NOMO-1 treated with dmso at 0.1 percent for 144 hours (cell line): ENCODE data around the gene PFKFB3.
"Not testable (repeated sequence)": the region's sequence is repeated elsewhere in the genome, so short reads cannot be mapped to it uniquely, and the experiment has no call there.

ENCODE experiments used
- DNase-seq: peaks from one replicate; lab custom pipeline; 2025; ENCODE audit not compliant: unreplicated experiment; lab: John Stamatoyannopoulos, UW

Gene PFKFB3

DNA sequence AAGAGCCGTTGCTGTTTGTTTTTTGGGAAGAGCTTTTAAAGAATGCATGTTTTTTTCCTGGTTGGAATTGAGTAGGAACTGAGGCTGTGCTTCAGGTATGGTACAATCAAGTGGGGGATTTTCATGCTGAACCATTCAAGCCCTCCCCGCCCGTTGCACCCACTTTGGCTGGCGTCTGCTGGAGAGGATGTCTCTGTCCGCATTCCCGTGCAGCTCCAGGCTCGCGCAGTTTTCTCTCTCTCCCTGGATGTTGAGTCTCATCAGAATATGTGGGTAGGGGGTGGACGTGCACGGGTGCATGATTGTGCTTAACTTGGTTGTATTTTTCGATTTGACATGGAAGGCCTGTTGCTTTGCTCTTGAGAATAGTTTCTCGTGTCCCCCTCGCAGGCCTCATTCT lies 31.6 kb downstream of the PFKFB3 start:
- no peak for DNase-seq

DNA sequence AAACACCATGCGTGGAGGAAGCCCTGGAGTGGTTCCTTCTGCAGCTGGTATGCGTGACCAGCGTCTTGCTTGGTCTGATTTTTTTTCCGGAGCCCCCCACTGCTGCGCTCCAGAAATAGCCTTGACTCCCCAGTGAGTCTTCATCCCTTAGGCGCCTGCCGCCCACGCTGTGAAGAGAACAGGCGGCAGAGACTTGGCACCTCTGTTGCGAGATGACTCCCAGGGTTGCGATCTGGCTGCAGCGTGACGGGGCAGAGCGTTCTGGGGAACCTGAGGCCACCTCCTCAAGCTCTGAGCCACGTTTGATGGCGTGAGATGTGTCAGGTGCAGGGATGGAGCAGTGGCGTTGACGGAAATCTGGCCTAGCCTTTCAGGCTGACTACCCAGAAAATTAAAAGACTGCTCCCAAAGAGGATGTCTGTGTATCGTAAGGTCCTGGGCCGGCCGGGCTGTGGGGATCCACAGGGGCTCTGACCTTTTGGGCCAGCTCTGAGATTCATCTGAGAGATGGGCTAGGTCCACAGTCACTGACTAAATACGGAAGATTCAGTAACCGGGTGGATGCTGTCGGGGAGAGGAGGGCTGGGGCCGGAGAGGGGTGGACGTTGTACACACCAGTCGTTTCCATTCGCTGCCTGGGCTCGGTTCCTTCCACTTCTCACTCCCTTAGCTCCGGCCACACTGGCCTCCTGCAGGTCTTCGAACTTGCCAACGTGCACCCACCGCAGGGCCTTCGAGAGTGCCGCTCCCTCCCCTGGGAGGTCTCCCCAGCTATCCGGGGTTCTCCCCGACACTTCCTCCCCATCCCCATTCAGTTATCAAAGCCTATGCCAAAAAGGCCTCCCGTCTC lies 33.8 kb downstream of the PFKFB3 start:
- no peak for DNase-seq

DNA sequence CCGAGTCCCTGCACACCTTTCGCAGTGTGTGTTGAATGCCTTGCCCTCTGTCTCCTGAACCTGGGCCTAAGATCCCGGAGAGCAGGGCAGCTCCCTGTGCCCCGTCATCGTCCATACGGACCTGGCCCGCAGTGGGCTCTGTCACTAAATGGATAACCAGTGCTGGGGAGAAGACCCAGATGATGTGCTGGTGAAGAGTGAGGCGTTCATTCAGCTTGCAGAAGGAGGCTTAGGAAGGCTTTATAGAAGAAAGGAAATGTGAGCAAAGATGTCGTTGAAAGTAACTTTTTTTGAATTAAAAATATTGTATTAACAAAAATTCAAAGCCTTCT lies 34.4 kb downstream of the PFKFB3 start:
- DNase-seq, result no peak

DNA sequence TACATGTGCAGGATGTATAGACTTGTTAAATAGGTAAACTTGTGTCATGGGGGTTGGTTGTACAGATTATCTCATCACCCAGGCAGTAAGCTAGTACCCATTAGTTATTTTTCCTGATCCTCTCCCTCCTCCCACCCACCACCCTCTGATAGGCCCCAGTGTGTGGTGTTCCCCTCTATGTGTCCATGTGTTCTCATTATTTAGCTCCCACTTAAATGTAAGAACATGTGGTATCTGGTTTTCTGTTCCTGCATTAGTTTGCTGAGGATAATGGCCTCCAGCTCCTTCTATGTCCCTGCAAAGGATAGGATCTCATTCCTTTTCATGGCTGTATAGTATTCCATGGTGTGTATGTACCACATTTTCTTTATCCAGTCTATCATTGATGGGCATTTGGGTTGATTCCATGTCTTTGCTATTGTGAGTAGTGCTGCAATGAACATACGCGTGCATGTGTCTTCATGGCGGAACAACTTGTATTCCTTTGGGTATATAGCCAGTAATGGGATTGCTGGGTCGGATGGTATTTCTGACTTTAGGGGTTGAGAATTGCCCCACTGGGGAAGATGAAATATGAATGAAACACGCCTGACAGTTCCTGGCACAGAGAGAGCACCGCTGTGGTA lies 36.0 kb downstream of the PFKFB3 start:
- DNase-seq, result not testable (repeated sequence)

DNA sequence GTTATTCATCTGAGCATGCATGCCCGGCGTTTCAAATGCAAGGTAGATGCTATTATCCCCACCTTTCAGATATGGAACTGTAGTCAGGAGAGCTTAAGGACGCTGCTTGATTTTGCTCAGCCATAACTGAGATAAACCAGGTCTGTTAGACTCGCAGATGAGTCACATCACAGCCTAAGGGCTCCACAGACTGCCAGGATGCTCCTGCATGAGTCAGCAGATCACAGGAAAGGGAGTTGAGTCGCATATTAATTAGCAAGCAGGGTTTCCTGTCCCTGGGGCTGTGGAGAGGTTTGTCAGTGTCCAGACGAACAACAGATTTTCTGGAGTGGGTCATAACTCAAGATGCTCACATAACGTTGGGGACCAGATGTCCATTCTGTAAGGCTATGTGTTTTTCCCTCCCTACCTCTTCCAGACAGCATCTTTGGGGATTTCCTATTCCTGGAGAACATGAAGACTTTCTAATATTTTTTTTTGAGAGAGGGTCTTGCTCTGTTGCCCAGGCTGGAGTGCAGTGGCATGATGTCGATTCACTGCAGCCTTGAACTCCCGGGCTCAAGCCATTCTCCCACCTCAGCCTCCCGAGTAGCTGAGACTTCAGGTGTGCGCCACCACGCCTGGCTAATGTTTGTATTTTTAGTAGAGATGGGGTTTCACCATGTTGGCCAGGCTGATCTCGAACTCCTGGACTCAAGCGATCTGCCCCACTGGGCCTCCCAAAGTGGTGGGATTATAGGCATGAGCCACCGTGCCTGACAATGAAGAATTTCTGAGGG lies 36.7 kb downstream of the PFKFB3 start:
- peak; percentile 34 for DNase-seq

DNA sequence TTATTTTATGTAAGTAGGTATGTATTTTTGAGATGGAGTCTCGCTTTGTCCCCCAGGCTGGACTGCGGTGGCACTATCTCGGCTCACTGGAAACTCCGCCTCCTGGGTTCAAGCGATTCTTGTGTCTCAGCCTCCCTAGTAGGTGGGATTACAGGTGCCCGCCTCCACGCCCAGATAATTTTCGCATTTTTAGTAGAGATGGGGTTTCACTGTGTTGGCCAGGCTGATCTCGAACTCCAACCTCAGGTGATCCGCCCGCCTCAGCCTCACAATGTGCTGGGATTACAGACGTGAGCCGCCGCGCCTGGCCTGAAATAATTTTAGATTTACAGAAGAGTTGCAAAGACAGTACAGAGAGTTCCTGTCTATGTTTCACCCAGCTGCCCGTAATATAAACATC lies 37.5 kb downstream of the PFKFB3 start:
- no peak for DNase-seq

DNA sequence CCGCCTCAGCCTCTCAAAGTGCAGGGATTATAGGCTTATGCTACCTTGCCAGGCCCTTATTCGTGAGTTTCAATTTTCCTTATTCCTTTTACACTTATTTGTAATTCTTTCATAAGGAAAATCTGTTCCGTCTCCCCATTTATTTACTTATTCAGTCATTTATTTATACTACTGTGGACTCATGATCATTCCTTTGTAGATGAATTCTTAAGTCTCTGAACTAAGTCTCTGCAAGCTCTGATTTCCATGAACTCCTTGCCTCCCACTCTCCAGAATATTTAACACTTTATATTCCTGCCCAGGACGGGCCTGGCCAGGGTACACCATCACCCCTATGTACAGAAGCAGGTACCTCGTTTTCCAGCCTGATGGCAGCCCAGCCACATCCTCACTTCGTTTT lies 39.4 kb downstream of the PFKFB3 start:
- no peak for DNase-seq

DNA sequence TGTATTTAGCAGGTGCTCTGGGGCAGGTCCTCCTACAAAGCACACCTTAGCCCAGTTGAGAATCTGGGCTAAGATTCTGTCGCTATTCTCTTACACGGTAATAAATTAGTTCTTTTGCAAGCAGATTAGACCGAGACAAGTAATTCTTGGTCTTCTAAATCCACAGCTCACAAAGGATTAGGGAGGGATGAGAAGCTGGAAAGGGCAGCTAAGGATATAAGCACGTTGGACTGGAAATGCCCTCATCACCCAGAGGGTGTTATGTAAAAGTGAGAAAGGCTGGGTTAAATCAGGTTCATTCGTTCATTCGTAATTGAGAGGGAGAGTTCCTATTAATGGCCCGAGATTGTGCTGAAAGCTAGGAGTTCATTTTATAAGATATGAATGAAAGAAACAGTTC lies 41.8 kb downstream of the PFKFB3 start:
- DNase-seq, result no peak

DNA sequence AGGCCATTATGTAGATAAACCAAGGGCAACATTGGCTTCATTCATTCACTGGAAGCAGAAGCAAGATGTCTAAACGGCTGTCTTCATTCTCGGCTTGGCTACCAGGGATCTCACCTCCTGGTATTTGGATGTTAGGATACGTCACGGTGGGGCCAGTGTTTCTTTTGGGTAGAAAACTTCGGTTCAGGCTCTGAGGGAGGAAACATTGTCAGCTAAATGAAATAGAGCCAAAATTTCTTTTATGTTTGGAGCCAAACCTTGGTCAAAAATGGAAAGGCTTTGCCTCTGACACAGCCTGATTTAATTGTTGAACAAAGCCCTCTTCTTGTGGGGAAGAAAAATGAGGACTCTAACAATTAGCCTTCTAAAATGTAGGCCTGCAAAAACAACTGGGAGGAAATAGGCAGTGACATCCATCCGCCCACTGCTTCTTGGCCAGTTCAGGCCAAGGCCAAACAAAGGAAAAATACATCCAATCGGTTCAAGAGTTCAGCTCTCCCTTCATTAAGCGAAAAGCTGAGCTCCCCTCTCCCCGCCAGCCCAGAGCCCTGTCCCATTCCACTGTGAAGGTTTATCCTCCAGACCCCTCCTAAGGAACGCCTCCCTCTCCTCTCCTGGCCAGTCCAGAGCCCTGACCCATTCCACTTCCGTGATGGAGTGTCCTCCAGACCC lies 44.4 kb downstream of the PFKFB3 start:
- no peak for DNase-seq

DNA sequence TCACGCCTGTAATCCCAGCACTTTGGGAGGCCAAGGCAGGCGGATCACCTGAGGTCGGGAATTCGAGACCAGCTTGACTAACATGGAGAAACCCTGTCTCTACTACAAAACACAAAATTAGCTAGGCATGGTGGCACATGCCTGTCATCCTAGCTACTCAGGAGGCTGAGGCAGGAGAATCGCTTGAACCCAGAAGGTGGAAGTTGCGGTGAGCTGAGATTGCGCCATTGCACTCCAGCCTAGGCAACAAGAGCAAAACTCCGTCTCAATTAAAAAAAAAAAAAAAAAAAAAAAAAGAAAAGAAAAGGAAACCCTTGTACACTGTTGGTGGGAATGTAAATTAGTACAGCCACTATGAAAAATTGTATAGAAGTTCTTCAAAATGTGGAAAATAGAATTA lies 46.2 kb downstream of the PFKFB3 start:
- DNase-seq, result not testable (repeated sequence)

DNA sequence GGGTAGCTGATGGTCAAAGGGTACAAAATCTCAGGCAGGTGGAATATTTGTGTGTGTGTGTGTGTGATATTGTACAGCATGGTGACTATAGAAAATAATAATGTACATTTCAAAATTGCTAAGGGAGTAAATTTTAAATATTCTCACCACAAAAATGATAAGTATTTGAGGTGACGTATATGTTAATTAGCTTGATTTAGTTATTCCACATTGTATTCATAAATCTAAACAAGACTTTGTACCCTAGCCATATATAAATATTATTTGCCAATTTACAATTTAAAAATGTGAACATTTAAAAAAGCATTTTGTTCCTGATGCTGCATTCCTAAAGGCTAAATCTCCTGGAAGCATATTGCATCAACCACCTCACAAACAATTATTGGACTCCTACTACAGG lies 47.0 kb downstream of the PFKFB3 start:
- DNase-seq, result no peak

DNA sequence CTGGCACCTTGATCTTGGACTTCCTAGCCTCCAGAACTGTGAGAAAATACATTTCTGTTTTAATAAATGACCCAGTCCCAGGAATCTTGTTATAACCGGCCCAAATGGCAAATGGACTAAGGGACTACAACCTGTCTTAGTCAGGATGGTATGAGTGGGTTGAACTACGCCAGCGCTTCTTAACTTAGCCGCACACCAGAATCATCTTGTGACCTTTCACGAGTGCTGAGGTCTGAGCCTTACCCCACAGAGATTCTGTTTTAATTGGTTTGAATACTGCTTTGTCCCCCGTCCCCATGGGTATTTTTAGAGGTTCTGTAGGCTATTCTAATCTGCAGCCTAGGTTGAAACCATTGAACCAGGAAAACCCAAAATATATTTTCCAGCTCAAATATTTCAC lies 48.0 kb downstream of the PFKFB3 start:
- DNase-seq, result no peak

DNA sequence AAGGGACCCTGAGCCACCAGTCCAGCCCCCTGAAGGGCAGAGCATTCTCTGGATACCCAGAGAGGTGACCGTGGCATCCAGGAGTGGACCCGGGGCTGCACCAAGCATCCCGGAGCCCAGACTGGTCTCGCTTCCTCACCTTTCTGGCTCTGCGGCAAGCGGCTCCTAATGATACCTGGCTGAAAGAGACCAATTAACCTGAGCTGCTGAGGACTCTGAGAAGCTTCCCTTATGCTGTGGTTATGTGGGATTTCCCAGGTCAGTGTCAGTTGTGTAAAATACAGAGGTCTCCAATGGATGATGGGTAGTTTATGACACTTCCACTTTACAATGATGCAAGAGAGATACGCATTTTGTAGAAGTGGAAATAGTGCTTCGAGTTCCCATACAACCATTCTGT lies 51.5 kb downstream of the PFKFB3 start:
- DNase-seq, result no peak

DNA sequence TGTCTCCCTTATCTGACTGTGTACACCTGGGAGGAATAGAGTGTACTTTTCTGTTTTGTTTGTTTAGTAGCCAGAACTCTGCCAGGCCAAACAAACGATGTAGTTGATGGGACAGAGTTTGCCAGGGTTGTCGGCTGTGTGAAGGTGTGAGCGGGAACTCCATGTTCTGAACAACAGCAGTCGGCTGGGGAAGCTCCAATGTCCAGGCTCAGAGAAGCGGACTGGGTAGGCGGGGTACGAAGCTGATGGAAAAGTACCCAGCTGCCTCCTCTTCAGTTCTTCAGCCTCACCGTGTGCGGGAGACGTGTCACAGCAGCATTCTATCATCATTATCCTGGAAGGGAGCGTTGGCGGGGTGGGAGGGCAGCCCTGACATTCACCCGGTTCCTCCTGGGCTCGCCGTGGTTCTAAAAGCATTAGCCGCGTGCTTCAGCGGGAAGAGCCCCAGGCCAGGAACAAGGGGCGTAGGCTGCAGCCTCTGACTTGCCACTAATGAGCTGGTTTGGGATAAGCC lies 52.9 kb downstream of the PFKFB3 start:
- no peak for DNase-seq

DNA sequence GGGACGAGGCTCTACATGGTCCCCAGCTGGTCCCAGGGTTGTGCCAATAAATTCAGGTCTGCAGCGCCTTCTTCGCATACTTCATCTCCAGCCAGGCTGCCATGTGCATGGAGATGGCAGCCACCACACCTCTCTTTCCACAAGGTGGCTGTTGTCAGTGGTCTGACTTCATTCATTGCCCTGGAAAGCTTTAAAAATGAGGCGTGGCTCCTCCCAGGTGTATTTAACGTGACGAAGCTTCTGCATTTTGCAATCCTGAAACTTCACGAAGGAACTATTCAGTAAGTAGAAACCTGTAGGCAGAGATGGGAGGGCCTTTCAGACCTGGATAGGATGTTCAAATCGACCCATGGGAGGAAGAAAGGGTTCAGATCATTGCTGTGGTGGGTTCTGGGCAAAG lies 53.7 kb downstream of the PFKFB3 start:
- DNase-seq, result no peak

DNA sequence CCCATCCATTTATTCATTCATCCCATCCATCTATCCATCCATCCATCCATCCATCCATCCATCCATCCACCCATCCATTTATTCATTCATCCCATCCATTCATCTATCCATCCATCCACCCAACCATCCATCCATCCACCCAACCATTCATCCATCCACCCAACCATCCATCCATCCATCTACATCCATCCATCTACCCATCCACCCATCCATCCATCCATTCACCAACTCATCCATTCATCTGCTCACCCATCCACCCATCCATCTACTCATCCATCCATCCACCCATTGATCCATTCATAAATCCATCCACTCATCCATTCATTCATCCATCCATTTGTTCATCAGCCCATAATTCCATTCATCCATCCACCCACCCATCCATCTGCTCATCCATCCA lies 56.4 kb downstream of the PFKFB3 start:
- no peak for DNase-seq

DNA sequence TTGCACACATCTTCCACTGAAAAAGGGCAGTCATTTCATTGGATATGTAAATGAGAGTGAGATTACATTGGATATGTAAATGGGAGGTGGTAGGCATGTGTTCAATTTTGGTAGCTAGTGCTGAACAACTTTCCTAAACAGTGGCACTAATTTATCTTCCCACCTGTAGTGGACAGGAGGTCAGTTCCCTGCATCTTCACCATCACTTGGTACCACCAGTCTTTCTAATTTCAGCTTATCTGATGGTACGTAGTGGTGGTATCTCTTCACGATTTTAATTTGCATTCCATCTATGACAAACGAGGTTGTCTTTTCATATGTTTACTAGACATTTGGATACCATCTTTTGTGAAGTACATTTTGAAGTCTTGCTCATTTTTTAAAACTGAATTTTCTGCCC lies 58.1 kb downstream of the PFKFB3 start:
- DNase-seq, result no peak

DNA sequence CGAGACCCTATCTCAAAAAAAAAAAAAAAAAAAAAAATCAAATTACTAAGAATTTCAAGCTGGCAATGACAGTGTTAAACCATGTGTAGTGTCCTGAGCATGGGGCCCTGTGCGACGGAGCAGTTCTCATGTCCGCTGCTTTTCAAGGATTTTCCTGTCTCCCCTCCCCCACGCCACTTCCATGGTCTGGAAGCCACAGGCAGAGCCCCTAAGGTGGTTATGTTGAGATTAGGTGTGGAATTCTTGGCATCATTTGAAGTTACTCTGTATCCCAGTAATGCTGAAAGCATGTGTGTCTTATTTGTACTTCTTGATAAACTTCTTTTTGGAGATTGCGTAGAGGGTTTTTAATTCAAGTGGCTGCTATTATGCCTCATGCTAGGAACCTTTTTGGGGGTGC lies 65.2 kb downstream of the PFKFB3 start:
- DNase-seq, result no peak

DNA sequence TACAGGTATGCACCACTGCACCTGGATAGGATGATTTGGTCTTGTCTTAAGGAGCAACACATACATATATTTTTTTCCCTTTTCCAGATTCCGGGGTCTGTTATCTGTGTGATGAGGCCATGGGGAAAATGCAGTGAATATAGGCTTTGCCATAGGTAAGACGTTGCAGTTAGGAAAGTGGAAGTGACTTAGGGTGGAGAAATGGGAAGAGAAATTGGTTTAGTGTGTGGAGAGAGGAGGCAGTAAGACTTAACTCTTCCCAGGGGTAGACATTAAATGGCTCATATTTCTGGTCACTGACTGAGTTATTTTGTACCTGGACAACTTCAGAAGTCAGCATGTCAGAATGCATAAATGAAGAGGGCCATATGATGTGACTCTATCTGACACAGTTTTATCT lies 66.7 kb downstream of the PFKFB3 start:
- DNase-seq, result no peak

DNA sequence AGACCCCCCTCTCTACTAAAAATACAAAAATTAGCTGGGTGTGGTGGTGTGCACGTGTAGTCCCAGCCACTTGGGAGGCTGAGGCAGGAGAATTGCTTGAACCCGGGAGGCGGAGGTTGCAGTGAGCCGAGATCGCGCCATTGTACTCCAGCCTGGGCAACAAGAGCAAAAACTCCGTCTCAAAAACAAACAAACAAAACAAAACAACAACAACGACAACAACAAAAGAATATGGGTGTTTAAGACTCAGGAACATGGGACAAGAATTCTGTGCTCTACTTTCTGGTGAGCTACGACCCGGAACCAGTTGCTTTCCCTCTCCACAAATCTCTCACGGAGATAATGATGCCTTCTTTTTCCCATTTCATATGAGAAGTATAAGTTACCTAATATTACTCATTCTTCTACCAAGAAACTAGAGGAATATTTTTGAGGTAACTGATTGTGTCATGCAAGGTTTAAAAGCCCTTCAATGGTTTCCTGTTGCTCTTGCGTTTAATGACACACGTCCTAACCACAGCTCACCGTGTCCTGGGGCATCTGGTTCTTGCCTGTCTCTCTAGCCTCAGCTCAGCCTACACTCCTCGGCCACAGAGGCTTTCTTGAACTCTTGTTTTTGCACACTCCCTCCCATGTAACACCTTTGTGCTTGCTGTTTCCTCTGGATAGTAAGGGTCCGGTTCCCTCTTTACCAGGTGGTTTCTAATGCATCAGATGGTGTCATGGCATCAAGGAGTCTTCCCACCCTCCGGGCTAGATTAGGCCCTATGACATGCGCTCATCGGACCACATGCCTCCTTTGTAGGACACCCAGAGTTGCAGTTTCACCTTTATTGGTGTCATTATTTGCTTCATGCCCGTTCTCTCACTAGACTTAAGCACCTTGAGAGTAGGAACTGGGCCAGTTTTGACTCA lies 67.5 kb downstream of the PFKFB3 start:
- DNase-seq, result peak; percentile 83
